HUDEP-2 (cell line): ENCODE data around the gene B2M.
"Not testable (repeated sequence)": the region's sequence is repeated elsewhere in the genome, so short reads cannot be mapped to it uniquely, and the experiment has no call there.

Experiments
- DNase-seq, 76 experiments: peaks; one replicate each; lab custom pipeline; 2025; ENCODE audit not compliant: unreplicated experiment in 76 of 76; lab: John Stamatoyannopoulos, UW

Gene B2M

GRCh38 chr15:44697014-44697413 is 14.3 kb upstream of the B2M start:
- DNase-seq, result no peak

- no peak for DNase-seq
These were observed 12.7 kb upstream of the B2M start for GRCh38 chr15:44698641-44699040.

- not testable (repeated sequence) for DNase-seq
These were observed 10.6 kb upstream of the B2M start for GRCh38 chr15:44700676-44701075.

- DNase-seq, result no peak
These were observed 5.3 kb upstream of the B2M start for GRCh38 chr15:44705986-44706385.

GRCh38 chr15:44706401-44706800 is 4.9 kb upstream of the B2M start:
- no peak for DNase-seq

GRCh38 chr15:44706946-44707636 is 4.2 kb upstream of the B2M start:
- DNase-seq, result no peak

- DNase-seq, result peak in 19 of 76 experiments; percentile 4 to 62 (median 24)
These were observed 851 bp upstream of the B2M start for GRCh38 chr15:44710236-44711095.

GRCh38 chr15:44711743-44712345 is 527 bp downstream of the B2M start:
- DNase-seq, result peak in 35 of 76 experiments; percentile 7 to 78 (median 43)

GRCh38 chr15:44712346-44713005 is 1.2 kb downstream of the B2M start:
- peak in 70 of 76 experiments; percentile 4 to 81 (median 46) for DNase-seq

GRCh38 chr15:44713006-44713966 is 2.0 kb downstream of the B2M start:
- DNase-seq, result peak in 18 of 76 experiments; percentile 5 to 54 (median 20)

GRCh38 chr15:44715142-44715796 is 4.0 kb downstream of the B2M start:
- peak in 1 of 76 experiments; percentile 9 for DNase-seq

- DNase-seq, result no peak
These were observed 4.5 kb downstream of the B2M start for GRCh38 chr15:44715797-44716334.

- DNase-seq, result no peak
These were observed 5.8 kb downstream of the B2M start for GRCh38 chr15:44716983-44717602.

GRCh38 chr15:44718180-44718926 is 7.0 kb downstream of the B2M start:
- DNase-seq, result no peak

GRCh38 chr15:44718927-44719292 is 7.6 kb downstream of the B2M start:
- no peak for DNase-seq

- DNase-seq, result no peak
These were observed 8.1 kb downstream of the B2M start for GRCh38 chr15:44719293-44719999.

GRCh38 chr15:44720000-44720435 is 8.7 kb downstream of the B2M start:
- not testable (repeated sequence) for DNase-seq
